A204.1 (cell line): ENCODE data around the gene MACROD2.

Source experiments
- FAIRE-seq: peaks from 2 replicates; lab custom pipeline; 2012; peaks lifted over from hg19 to GRCh38; lab: Jason Lieb, UNC

The MACROD2 gene

DNA sequence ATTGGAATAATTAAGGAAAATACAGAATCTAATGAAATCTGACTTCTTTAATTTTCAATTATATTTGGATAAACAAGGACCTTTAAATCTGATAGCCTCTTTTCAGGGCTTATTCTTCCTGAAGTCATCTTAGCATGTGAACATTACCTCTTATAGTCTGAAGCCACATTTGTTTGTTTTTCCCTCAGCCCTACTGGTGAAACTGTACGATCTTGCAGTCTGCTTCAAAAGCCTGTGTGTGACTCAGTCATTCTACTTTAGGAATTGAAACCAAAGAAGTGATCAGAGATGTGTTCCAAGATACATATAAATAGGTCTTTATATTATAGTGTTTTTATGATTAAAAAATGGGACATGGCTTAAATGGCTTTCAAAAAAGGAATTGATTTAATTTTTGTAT lies 67.5 kb downstream of the MACROD2 start:
- FAIRE-seq = no peak

DNA sequence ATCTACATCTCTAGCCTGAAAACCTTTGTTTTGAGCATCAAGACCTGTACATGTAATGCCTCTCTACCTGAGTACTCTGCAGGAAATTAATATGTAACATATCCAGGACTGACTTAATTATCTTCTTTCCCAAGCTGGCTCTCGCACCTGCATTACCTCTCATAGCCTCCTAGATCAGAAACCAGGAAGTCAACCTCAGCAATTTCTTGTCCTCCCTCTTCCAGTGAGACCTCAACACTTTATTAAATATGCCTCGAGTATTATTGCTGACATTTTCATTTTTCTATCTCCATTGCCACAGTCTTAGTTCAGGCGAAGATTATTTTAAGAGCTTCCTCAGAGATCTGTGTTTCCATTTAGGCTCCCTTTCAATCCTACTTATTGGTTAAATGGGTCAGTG lies 69.0 kb downstream of the MACROD2 start:
- no peak for FAIRE-seq

DNA sequence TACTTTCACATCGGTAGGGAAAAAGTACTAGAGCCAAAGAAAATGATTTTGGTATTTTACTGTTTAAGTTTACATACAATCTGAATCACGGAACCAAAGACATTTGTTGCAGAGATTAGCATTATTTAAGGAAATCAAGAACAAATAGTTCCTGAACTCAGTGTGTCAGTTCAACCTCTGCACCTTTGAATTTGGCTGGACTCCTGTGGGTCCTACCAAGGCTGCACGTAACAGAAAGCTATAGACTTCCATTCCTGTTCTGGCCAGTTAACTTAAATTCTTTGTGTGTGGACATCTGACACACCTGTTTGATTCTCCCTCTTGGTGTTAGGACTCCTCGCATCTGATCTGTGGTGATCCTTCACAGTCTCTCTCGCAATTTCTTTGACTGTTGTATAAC lies 69.6 kb downstream of the MACROD2 start:
- no peak for FAIRE-seq

DNA sequence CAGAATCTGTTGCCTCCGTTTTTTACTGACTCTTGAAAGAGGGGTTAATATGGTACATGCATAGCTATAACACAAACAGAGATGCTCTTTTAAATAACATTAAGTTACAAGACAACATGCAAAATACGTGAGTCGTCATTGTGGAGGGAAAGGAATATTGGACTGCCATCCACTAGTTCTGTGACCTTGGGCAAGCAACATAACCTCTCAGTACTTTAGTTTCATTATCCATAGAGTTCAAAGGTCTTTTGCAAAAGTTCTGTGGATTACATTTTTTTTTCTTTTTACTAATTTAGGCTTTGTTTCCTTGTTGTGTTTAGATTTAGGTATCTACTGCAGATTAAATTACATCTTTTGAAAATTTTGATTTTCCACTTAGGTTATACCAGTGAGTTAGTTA lies 70.5 kb downstream of the MACROD2 start:
- FAIRE-seq = no peak

DNA sequence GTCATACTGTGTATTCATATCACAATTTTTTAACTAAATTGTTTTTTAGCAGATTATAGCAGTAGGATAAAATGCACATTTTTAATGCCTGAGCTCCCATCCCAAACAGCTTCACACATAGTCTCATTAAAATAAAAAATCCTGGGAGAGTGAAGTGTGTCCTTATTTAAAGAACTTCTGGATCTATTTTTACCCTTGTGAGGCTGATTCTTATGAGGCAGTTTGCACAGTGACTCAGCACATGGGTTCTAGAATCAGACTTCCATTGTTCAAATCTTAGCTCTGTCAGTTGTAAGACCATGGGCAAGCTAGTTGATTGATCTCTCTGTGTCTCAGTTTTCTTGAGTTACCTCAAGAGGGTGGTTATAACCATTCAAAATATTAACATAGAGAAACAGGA lies 72.3 kb downstream of the MACROD2 start:
- no peak for FAIRE-seq

DNA sequence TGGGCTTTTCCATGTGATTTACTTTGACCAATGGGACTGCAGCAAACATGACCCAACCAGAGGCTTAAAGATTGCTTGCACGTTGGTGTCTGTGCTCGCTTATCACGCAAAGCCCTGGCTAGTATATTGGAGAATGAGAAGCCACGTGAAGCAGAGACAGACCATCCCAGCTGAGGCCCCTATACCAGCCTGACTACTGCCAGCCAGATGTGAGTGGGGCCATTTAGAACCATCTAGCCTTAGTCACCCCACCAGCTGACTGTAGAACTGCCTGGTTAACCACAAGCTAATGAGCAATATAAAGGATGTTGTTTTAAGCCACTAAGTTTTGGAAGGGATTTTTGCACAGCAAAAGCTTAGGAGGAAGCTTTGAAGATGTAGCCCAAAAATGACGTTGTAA lies 74.5 kb downstream of the MACROD2 start:
- FAIRE-seq = no peak

DNA sequence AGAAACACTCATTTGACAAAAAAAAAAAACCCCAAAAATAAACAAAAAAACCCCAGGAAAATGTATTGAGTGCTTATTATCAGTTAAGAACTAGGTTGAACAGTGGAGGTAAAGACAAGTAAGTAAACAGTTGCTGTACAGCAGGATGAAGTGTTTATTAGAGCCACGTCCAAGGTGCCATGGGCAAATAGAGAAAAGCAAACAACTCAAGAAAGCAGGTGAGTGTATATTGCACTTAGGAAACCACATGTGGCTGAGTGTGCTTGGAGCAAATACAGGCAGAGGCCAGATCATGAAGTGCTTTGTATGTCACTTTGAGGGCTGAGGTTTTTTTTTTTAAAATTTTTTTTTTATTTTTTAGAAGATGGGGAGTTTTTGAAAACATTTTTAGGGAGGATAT lies 98.3 kb downstream of the MACROD2 start:
- FAIRE-seq = no peak

DNA sequence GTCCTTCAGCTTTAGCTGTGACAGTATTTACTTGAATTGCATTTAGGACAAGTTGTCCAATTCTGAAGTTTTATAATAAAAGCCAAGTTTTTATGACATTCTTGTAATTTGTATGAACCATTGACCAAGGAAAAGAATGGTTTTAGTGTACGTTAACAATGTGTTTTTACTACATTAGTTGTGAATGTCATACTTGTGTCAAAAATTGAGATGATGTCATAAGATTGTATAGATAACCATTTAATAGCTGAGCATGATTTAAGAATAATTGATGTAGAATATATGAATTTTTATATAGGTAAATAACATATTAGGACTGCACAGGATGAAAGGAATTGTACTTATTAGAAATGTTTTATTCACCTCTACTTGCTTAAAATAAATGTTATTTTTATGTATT lies 102.9 kb downstream of the MACROD2 start:
- FAIRE-seq = peak; percentile 39

DNA sequence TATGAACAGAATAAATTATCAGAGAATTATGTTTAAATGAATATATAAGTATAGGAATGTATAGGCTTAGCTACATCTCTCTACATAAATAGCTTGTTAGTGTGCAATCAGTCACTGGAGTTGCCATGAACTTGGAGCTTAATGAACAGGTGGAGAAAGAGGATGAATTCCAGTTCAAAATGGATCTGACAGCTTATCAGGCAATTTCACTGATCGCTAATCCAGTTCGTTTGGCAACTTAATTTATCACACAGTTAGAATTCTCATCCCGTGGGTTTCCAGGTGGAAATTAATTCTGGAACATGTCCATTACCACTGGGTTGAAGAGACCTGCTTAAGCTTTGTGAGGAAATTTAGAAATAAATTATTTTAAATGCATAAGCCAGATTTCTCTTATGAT lies 118.1 kb downstream of the MACROD2 start:
- no peak for FAIRE-seq

DNA sequence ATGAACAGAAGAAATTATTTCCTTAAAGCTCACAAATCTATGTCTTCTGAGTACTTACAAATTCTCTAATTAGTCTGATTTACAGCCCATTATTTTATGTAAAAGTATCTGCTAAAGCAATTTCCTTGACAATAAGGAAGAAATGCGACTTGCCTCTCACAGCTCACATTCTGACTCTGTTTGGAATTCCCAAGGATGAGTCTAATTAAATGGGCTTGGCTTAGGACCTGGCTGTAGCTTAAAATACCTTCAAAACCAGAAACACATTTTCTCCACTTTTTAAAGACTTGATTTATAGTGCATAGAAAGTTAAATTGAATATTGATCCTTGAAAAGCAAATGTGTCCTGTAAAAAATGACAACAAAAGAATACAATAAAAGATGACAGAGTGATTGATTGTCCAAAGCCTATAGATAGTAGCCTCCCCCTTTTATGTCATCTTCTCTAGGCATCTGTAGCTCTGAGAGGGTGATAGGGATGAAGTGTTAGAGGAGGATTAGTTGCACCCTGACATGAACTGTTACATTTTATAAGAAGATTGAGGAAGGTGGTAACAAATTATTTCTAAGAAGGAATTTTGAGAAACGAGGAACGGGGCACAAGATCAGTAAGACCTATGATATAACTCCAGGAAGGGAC lies 118.9 kb downstream of the MACROD2 start:
- FAIRE-seq = no peak

DNA sequence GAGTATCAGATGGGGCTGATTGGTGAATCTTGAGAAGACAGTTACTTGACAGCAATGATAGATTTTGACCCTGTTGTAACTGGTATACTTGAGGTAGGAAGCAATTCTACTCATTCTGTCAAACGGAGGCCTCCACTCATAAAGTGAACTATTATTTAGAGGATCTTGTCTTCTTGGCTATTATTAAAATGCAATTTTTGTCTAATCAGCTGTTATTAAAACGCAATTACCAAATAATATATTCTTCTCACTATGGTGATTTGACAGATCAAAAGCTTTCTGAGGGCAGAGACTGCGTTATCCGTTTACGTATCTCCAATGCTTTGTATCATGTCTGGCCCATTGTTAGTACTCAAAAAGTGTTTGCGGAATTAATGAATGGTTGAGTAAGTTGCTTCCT lies 120.7 kb downstream of the MACROD2 start:
- no peak for FAIRE-seq

DNA sequence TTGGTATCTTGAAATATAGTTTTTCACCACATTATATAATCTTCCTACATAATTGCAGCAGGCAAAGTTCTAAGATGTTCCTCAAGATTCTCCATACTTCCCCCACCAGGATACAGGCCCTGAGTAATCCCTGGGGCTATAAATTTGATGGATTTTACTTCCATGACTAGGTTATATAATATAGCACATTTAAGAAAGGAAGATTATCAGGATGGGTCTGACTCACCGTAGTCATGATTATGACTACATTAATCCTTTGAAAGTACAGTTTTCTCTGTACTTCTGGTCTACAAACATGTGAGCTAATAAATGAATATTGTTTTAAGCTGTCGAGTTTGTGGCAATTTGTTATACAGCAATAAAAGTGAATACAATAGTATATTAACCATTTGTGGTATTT lies 122.5 kb downstream of the MACROD2 start:
- no peak for FAIRE-seq

DNA sequence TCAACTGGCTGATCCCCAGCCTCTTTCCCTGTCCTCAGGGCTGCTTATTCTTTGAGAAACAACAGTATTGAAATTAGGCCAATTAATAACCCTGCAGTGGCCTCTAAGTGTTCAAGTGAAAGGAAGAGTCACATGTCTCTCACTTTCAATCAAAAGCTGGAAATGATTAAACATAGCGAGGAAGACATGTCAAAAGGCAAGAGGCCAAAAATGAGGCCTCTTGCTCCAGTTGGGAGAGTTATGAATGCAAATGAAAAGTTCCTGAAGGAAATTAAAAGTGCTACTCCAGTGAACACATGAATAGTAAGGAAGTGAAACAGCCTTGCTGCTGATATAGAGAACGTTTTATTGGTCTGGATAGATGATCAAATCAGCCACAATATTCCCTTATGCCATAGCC lies 131.5 kb downstream of the MACROD2 start:
- no peak for FAIRE-seq

DNA sequence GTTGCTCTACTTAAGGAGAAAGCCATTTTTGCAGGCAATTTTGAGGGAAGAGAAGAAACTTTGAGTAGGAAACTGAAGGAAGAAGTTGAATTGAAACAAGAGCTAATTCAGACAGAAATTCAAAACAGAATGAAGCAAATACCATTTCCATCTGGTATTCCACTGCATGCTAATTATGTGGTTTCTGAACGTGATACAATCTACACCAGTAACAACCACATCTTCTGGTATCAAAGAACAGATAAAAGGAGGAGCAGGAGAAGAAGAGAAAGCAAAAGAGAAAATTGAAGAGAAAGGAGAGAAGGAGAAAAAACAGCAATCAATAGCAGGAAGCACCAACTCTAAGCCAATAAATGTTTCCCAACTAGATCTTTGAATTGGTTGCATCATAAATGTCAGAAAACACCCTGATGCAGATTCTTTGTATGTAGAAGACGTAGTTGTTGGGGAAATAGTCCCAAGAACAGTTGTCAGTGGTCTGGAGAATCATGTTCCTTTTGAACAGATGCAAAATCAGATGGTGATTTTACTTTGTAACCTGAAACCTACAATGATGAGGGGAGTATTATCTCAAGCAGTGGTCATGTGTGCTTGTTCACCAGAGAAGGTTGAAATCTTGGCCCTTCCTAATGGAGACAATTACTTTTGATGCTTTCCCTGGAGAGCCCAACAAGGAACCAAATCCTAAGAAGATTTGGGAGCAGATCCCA lies 132.4 kb downstream of the MACROD2 start:
- no peak for FAIRE-seq

DNA sequence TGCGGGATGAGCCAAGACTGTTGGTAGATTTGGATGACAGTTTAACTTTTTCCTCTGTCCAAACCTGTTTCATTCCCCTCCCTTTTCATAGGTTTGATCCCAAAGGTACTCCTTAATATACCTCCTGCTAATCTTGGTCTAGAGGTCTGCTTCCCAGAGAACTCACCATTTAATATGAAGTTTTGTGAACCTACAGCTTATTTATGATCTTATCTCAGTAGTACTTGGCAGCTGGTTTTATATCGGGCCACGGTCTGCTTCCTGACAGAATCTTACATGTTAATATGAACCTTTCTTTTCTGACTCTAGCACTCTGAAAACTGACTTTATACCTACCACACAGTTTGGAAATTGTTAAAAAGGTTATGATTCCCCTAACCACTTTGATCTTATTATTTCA lies 138.7 kb downstream of the MACROD2 start:
- FAIRE-seq = no peak

DNA sequence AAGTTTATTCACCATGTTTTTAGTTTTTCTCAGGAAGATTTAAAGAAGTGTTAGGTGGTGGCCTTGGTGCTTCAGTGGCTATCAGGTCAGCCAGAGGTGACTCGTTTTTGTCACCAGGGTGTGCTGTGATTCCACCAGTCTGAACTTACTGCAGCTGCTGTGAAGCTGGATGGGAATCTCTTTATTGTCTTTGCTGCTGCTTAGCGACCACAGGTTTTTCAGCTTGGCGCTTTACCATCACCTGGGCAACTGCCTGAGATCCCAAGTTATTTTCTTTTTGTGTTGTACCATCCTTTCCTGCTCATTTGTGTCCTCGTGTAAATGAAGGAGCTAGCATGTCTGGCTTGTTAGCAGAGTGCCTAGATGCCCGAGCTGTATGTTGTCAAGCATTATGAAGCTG lies 146.9 kb downstream of the MACROD2 start:
- no peak for FAIRE-seq

DNA sequence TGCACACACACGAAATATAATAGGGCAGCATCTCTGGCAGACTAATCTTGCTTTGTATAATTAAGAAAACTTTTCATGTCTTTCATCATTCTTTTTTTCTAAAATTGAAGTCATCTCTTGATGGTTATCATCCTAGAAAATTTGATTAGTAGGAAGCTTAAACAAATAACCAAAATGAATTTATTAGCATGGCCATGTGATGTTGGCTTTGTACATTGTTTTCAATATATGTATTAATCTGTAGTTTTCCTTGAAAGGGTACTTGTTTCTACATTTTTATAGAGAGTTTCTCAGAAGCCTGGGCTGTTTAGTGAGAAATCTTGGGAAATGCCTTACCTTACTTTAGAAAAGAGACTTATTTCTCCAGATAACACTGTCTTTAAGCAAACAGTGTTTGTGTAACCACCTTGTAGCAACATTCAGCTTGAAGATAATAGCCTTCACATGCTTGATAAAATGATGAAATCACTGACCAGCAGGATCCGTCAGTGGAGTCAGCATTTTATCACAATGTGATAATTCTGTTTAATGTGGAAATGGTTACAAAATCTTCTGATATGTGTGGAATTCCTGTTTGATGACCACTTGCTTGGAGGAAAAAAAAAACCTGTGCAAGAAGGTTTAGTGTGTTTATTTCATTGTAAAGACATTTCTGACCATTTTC lies 147.8 kb downstream of the MACROD2 start:
- FAIRE-seq = no peak

DNA sequence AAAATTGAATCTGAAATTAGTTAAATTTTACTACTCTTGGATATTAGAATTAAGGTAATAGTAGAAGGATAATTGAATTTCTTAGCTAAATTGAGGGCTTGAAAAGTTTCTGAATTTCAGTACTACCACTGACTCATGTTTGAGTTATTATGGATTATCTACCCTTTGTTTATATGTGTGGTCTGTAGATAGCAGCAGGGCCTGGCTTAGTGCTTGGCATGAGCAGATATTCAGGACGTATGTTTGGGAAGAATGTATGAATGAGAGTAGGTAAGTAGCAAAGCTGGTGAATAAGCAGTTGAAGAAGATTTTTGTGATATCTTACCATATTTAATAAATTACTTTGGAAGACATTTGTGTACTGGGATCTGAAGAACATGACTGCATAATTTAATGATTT lies 152.7 kb downstream of the MACROD2 start:
- FAIRE-seq = no peak

DNA sequence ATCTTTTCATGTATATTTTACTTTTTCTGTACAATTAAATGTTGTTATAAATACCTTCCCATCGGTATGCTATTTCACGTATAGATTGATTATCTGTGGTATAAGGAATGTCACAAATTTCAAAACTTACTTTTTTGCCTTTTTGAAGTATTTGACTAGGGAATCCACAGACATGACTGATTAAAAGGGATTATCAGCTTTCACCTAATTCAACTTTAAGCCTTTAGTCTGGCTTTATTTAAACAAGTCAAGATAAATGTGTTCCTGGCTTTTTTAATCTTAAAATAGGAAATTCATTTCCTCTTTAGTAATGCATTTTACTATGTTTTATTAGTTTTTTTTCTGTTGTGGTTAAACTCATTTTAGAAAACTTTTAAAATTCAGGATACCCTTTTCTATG lies 160.0 kb downstream of the MACROD2 start:
- no peak for FAIRE-seq

DNA sequence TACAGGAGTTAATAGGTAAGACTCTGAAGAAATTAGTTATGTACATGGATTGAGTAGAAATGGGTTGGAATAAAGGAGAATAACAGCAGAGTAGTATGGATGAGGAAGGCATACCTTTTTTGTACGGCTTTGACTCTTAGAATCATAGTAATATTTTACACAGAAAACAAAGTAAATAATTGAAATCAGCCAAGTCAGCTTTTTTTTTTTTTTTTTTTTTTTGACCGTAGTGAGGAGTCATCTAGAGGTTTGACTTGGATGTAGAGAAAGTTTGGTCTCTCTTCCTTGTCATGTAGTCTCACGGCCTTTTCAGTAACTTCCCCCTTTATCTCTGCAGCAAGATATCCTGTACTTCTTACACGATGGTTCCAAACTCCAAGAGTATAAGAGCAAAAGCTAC lies 183.2 kb downstream of the MACROD2 start:
- no peak for FAIRE-seq

DNA sequence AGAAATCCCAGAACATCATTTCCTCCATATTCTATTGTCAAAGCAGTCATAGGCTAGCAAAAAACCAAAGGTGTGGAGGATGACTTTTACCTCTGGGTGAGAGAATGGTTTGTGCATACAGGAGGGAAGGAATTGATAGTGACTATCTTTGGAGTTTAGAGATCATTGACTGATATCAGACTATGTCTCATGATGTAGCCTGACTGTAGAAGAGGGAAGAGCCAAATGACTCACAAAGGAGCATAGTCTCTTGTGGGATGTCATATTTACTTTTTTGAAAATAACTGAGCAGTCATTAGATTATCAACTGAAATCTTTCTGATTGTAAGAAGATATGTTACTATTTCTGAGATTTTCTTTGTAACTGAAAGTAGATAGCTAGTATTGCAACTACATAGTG lies 183.6 kb downstream of the MACROD2 start:
- FAIRE-seq = no peak

DNA sequence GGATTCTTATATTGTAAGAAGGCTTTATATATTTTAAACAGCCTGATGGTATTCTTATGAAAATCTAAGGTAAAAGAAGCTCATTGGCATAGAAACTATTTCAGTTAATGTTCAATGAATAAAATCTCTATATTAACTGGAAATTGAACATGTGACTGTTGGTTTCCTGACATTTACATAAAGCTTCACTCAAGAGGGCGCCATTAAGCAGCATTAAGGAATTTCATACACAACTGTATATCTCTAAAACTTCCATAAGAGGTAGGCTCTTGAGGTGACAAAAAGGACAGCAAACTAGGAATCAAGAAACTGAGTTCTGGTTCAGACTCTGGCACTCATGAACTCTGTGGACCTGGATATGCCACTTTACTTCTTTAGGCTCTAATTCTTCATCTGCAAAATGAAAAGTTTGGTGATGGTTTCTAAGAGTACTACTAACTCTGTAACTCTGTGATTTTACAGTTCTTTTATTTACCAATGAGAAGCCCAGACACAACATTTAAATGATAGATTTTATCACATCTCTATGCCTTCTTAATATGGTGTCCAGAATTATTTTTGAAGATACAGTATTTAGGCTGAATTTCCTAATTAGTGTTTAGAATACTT lies 194.6 kb downstream of the MACROD2 start:
- peak; percentile 61 for FAIRE-seq

DNA sequence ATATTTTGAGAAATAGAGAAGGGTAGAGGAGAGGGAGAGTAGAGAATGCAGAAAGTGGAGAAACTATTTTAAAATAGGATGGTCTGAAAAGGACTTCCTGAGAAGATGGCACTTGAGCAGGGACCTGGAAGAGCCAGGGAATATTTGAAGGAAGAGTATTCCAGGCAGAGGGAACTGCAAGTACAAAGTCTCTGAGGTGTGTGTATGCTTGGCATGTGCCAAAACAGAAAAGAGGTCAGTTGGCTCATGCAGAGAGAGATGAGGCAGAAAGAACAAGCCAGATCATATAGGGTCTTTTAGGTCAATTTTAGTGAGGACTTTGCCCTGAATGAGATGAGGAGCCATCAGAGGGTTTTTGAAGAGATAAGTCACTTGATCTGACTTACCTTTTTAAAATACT lies 196.2 kb downstream of the MACROD2 start:
- FAIRE-seq = no peak
